NCI-H1092 treated with DMSO at 0.1 percent for 48 hours (cell line): ENCODE data around the gene PTX4.

Experiments
- DNase-seq: peaks from one replicate; lab custom pipeline; 2025; lab: John Stamatoyannopoulos, UW

Gene PTX4

GRCh38 chr16:1523581-1524245, 35.0 kb upstream of the PTX4 start:
- DNase-seq: no peak

GRCh38 chr16:1520461-1520860, 31.7 kb upstream of the PTX4 start:
- no peak for DNase-seq

GRCh38 chr16:1519831-1520230, 31.1 kb upstream of the PTX4 start:
- no peak for DNase-seq

- DNase-seq: no peak
Measured at GRCh38 chr16:1518626-1519135, 29.9 kb upstream of the PTX4 start.

GRCh38 chr16:1514507-1514906, 25.8 kb upstream of the PTX4 start:
- no peak for DNase-seq

- no peak for DNase-seq
Measured at GRCh38 chr16:1512774-1513173, 24.0 kb upstream of the PTX4 start.

GRCh38 chr16:1511662-1512569, 23.2 kb upstream of the PTX4 start:
- DNase-seq: no peak

- DNase-seq: no peak
Measured at GRCh38 chr16:1510941-1511351, 22.2 kb upstream of the PTX4 start.

- no peak for DNase-seq
Measured at GRCh38 chr16:1510272-1510671, 21.5 kb upstream of the PTX4 start.

GRCh38 chr16:1509307-1510221, 20.8 kb upstream of the PTX4 start:
- no peak for DNase-seq

GRCh38 chr16:1508494-1509187, 19.9 kb upstream of the PTX4 start:
- no peak for DNase-seq

- DNase-seq: no peak
Measured at GRCh38 chr16:1506494-1507213, 17.9 kb upstream of the PTX4 start.

- no peak for DNase-seq
Measured at GRCh38 chr16:1505912-1506311, 17.2 kb upstream of the PTX4 start.

GRCh38 chr16:1505073-1505844, 16.5 kb upstream of the PTX4 start:
- DNase-seq: no peak

GRCh38 chr16:1503110-1503955, 14.6 kb upstream of the PTX4 start:
- DNase-seq: no peak

GRCh38 chr16:1502092-1503004, 13.6 kb upstream of the PTX4 start:
- no peak for DNase-seq

GRCh38 chr16:1501630-1502029, 12.9 kb upstream of the PTX4 start:
- no peak for DNase-seq
